Panc1 (cell line): ENCODE measurements around the gene PPCDC. TPM values are rescaled to one million over a fixed set of nuclear protein-coding genes. Genes with fewer than 3 reads are reported as not detected.

Source experiments
- ATAC-seq: fragments of 200-7000 bp; cut with Tn5 transposase; 2 replicates; pipeline ENCODE4 v1.9.1; 2020; ENCODE audit warnings: mild to moderate bottlenecking, moderate library complexity
- BruUV-seq: library from RNA; stranded (reverse); fragments of 400-500 nt; replicated peaks from 2 replicates; lab custom pipeline; 2021; lab: Mats Ljungman, UMichigan
- CTCF ChIA-PET: fragments of 300-600 bp; sonication (Branson Sonifier 250); formaldehyde crosslinking; loops from one replicate; lab custom pipeline; 2022; ENCODE audit warnings: antibody characterized with exemption; lab: Charles Lee
- POLR2A ChIA-PET: fragments of 300-600 bp; sonication (Branson Sonifier 250); formaldehyde crosslinking; loops from one replicate; lab custom pipeline; 2022; ENCODE audit warnings: antibody characterized with exemption; lab: Charles Lee
- DNase-seq: peaks from one replicate; pipeline ENCODE4 v3.0.0-alpha.2; 2010; ENCODE audit warnings: low read depth, low spot score
- H3K27ac ChIP-seq: 2 replicates; pipeline ENCODE4 v1.5.1; 2011; ENCODE audit warnings: mild to moderate bottlenecking, low read length, inconsistent platforms
- H3K27me3 ChIP-seq: fragments of 200-500 bp; sonication (Bioruptor generic); 2 replicates; pipeline ENCODE4 v1.6.0; 2014; ENCODE audit warnings: low read length, inconsistent platforms; ENCODE audit not compliant: control insufficient read depth, insufficient read depth
- H3K36me3 ChIP-seq: fragments of 200-500 bp; sonication (Bioruptor generic); 2 replicates; pipeline ENCODE4 v1.5.1; 2014; ENCODE audit warnings: inconsistent platforms, mild to moderate bottlenecking, low read length, moderate library complexity; ENCODE audit not compliant: control insufficient read depth, insufficient read depth
- H3K4me1 ChIP-seq: 2 replicates; pipeline ENCODE4 v1.5.1; 2011; ENCODE audit warnings: inconsistent platforms, mild to moderate bottlenecking, low read length, moderate library complexity; ENCODE audit not compliant: control insufficient read depth, insufficient read depth
- H3K4me3 ChIP-seq, 2 experiments: 2 replicates each; pipeline ENCODE4 v1.5.1; 2011 to 2012; ENCODE audit warnings: low read depth in 2 of 2, low read length in 2 of 2, mild to moderate bottlenecking in 2 of 2, inconsistent platforms in 1 of 2, moderate library complexity in 1 of 2
- H3K9me3 ChIP-seq: fragments of 200-500 bp; sonication (Bioruptor generic); 2 replicates; pipeline ENCODE4 v1.5.1; 2014; ENCODE audit warnings: low read depth, mild to moderate bottlenecking, inconsistent platforms, low read length, moderate library complexity; ENCODE audit not compliant: control insufficient read depth, insufficient read depth
- CTCF ChIP-seq: fragments of 450-650 bp; IDR thresholded peaks from 2 replicates; pipeline ENCODE4 v1.5.1; 2017; ENCODE audit warnings: mild to moderate bottlenecking
- POLR2AphosphoS5 ChIP-seq: IDR thresholded peaks from 2 replicates; pipeline ENCODE4 v1.6.1; 2012; ENCODE audit warnings: mild to moderate bottlenecking, low read depth, low read length, moderate library complexity
- REST ChIP-seq, 2 experiments: IDR thresholded peaks; 2 replicates each; pipeline ENCODE4 v1.6.1; 2011 to 2012; ENCODE audit warnings: low read depth in 2 of 2, control low read depth in 1 of 2, low read length in 1 of 2, mild to moderate bottlenecking in 1 of 2, moderate library complexity in 1 of 2; ENCODE audit not compliant: insufficient read depth in 1 of 2
- SIN3A ChIP-seq: IDR thresholded peaks from 2 replicates; pipeline ENCODE4 v1.6.1; 2012; ENCODE audit warnings: low read depth, mild to moderate bottlenecking, low read length, moderate library complexity, borderline replicate concordance; ENCODE audit not compliant: insufficient read depth
- TCF7L2 ChIP-seq: IDR thresholded peaks from 2 replicates; pipeline ENCODE4 v1.6.1; 2011; ENCODE audit warnings: mild to moderate bottlenecking, low read depth, low read length, inconsistent platforms
- in situ Hi-C: cut with HindIII; loops from 2 replicates; pipeline ENCODE4 v1.10.0; 2016; ENCODE audit warnings: low sequenced_read_pairs, low pct_unique_long_range_greater_than_20kb
- intact Hi-C: fragments of 100-400 bp; cut with micrococcal nuclease; formaldehyde crosslinking; loops from one replicate; pipeline ENCODE4 v1.10.0; 2022; ENCODE audit not compliant: unreplicated experiment
- total RNA-seq: library from RNA; stranded (reverse); gene quantifications from one replicate; pipeline ENCODE4 v1.2.1, GENCODE V29; 2021; ENCODE audit not compliant: unreplicated experiment

The PPCDC gene
- total RNA-seq, 1 experiment from 2014 or later = 26.1 TPM

- Histone ChIP-seq H3K4me1 (peaks cover 3% of the 10 kb centered on the region; the same call in 1 of the 2 replicates), H3K36me3 (no peaks in the 10 kb centered on the region), H3K4me3 (peak overlapping the region; percentile 57 to 69), H3K27me3 (peaks cover 5% of the 10 kb centered on the region; the same call in 1 of the 2 replicates), H3K9me3 (no peaks in the 10 kb centered on the region), H3K27ac (no peak overlapping the region)
- ATAC-seq = 0 out of 2 replicates have a peak, but pooled peaks have one; percentile 8
- ChIA-PET CTCF (no interaction called here), POLR2A (interaction anchor here (0.5 kb wide), 1 partner anchor 218 kb away, joined by 4 read pairs; no protein-coding TSS in a partner anchor)
- in situ Hi-C loops (no loop called here), intact Hi-C loops (no loop called here)
- TF ChIP-seq TCF7L2 (no peak), SIN3A (no peak), CTCF (no peak), REST (IDR thresholded peaks at IDR 0.05; ENCODE audit: insufficient read depth in 1 of 2, low read depth in 2 of 2, low read length in 1 of 2) (no peak), POLR2AphosphoS5 (no peak)
- no peak for DNase-seq
- no TSS peak for BruUV-seq
These were observed 27.3 kb upstream of the PPCDC start for GRCh38 chr15:74995779-74996765.

- no peak overlapping the region for H3K4me3 ChIP-seq
- no peaks in the 10 kb centered on the region for H3K27me3 ChIP-seq
- H3K4me1 ChIP-seq = peaks cover 3% of the 10 kb centered on the region; the same call in 1 of the 2 replicates
- in situ Hi-C loops (no loop called here), intact Hi-C loops (no loop called here)
- DNase-seq (no peak), ATAC-seq (no peak)
- H3K27ac ChIP-seq = no peak overlapping the region
- ChIA-PET CTCF (no interaction called here), POLR2A (no interaction called here)
- no TSS peak for BruUV-seq
- H3K36me3 ChIP-seq = no peaks in the 10 kb centered on the region
- no peaks in the 10 kb centered on the region for H3K9me3 ChIP-seq
- TF ChIP-seq CTCF (no peak), TCF7L2 (no peak), REST (IDR thresholded peaks at IDR 0.05; ENCODE audit: insufficient read depth in 1 of 2, low read depth in 2 of 2, low read length in 1 of 2) (no peak), SIN3A (no peak), POLR2AphosphoS5 (no peak)
These were observed 26.2 kb upstream of the PPCDC start for GRCh38 chr15:74997141-74997540.
